Spleen (tissue), 7 donors: Measurements from ENCODE around the gene MAP4K3.

Experiments used
- POLR2AphosphoS5 ChIP-seq, 3 donors: sonication (generic); formaldehyde crosslinking; IDR thresholded peaks; one replicate each; pipeline ENCODE4 v1.5.1; 2017; ENCODE audit warnings: antibody characterized with exemption in 3 of 3
- TF ChIP-seq, protein P1 (sequence below), 11 experiments: fragments of 200-600 bp in 7 of 11; fragments of 450-650 bp in 4 of 11; sonication (generic) in 4 of 11; IDR thresholded peaks in 8 of 11; conservative IDR thresholded peaks in 3 of 11; 1 replicate in 7 of 11; 2 replicates in 4 of 11; pipeline versions ENCODE4 v1.4.0 to v1.8.0; 2016 to 2021; ENCODE audit warnings: antibody characterized with exemption in 11 of 11, inconsistent platforms in 4 of 11, mild to moderate bottlenecking in 1 of 11
- donor health status: DM: no; HTN: no; CAD: no; lungs with moderate emphysema.
- donor health status: DM: no; HTN: no; CAD: no.
- donor health status: DM: no; HTN: no; CAD: no.

DNA sequence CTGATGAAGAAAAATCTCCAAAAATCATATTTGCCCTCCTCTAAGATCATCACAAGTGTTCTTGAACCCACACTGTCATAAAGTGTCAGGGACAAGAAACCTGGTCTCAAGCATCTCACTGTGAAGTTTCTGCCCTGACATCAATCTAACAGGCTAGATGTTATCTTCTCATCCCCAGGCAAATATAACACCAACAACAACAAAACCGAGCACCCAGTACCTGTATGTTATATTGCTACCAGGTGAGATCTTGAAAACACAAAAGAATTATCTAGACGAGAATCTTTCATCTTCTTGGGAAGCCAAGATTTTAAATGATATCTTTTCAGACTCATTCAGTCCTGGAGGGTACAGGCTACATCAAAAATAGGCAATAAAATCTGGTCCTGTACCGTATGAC, 8.8 kb upstream of the MAP4K3 start:
- TF ChIP-seq, protein P1, sequence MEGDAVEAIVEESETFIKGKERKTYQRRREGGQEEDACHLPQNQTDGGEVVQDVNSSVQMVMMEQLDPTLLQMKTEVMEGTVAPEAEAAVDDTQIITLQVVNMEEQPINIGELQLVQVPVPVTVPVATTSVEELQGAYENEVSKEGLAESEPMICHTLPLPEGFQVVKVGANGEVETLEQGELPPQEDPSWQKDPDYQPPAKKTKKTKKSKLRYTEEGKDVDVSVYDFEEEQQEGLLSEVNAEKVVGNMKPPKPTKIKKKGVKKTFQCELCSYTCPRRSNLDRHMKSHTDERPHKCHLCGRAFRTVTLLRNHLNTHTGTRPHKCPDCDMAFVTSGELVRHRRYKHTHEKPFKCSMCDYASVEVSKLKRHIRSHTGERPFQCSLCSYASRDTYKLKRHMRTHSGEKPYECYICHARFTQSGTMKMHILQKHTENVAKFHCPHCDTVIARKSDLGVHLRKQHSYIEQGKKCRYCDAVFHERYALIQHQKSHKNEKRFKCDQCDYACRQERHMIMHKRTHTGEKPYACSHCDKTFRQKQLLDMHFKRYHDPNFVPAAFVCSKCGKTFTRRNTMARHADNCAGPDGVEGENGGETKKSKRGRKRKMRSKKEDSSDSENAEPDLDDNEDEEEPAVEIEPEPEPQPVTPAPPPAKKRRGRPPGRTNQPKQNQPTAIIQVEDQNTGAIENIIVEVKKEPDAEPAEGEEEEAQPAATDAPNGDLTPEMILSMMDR (IDR thresholded peaks at IDR 0.05 in 8 of 11, conservative IDR thresholded peaks at IDR 0.05 in 3 of 11) = no peak
- no peak for TF ChIP-seq POLR2AphosphoS5 (IDR thresholded peaks at IDR 0.05)
